Measurements from ENCODE around the gene DMKN.
"Not testable (repeated sequence)": the region's sequence is repeated elsewhere in the genome, so short reads cannot be mapped to it uniquely, and the experiment has no call there.

Gene DMKN

DNA sequence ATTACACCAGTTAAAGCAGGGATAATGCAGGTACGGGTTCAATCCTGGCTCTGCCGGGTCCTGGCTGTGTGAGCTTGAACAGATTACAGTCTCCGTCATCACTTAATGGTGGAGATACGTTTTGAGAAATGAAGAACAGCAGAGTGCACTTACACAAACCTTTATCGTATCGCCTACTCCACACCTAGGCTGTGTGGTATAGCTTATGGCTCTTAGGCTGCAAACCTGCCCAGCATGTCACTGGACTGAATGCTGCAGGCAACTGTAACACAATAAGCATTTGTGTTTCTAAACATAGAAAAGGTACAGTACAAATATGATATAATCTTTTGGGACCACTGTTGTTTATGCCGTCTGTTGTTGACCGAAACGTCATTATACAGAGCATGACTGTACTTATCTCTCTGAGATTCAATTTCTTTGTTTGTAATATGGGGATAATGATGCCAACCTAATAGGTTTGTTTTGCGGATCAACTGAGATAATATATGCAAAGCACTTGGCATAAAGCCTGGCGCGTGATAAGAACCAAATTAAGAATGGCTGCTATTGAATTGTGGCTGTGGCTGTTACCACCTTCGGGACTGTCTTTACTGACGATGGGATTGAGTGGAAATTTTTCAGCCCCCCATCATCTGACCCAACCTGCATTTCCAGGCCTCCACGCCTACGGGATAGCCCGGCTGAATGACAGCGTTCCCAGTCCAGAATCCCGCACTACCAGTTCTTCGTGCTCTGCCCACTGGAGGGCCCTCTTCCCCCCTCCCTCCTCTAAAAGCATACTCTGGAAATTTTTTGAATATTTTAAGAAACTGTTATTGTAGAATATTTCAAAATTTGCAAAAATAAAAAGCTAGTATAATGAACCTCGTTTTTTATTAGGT is 34.4 kb downstream of the DMKN start:
- TF ChIP-seq SUZ12 (IDR thresholded peaks at IDR 0.05; ENCODE audit: extremely low read depth, insufficient read depth, insufficient read length), result no peak
- no peak for TF ChIP-seq YY1 (IDR thresholded peaks at IDR 0.05; ENCODE audit: insufficient read depth, insufficient read length)
- no peak for TF ChIP-seq ZNF274 (IDR thresholded peaks at IDR 0.05; ENCODE audit: low read depth, low read length)
- Histone ChIP-seq H3K4me3 (ENCODE audit: insufficient read length, low read depth) (no peak overlapping the region), H3K36me3 (ENCODE audit: insufficient read depth, insufficient read length, low read length) (no peaks in the 10 kb centered on the region), H3K9ac (ENCODE audit: insufficient read length, low read depth) (no peak overlapping the region), H3K27me3 (ENCODE audit: insufficient read depth, insufficient read length) (no peaks in the 10 kb centered on the region), H3K9me3 (ENCODE audit: insufficient read depth, low read length) (no peaks in the 10 kb centered on the region), H3K4me1 (ENCODE audit: insufficient read depth, insufficient read length) (peaks cover 2% of the 10 kb centered on the region)
- DNase-seq (ENCODE audit: low read depth, low spot score), result no peak

DNA sequence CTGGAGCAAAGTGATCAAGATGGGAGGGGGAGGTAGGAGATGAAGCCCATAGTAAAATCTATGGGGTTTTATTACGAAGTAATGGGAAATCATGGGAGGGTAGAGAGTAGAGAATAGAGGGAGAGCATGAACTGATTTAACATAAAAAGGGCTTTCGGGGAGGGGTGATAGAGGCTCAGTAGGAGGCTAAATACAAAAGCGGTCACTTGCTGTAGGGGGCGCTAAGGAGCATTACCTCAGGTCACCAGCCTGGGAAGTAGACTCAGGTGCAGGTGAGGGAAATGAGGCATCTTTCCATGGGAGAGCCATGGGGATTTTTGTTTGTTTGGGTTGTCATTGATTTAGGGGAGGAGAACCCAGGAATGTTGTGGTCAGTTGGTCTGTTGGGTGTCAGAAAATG is 37.3 kb downstream of the DMKN start:
- Histone ChIP-seq H3K36me3 (ENCODE audit: insufficient read depth, insufficient read length, low read length) (no peaks in the 10 kb centered on the region), H3K9ac (ENCODE audit: insufficient read length, low read depth) (no peak overlapping the region), H3K4me3 (ENCODE audit: insufficient read length, low read depth) (no peak overlapping the region), H3K27me3 (ENCODE audit: insufficient read depth, insufficient read length) (no peaks in the 10 kb centered on the region), H3K4me1 (ENCODE audit: insufficient read depth, insufficient read length) (peaks cover 2% of the 10 kb centered on the region), H3K9me3 (ENCODE audit: insufficient read depth, low read length) (no peaks in the 10 kb centered on the region)
- TF ChIP-seq SUZ12 (IDR thresholded peaks at IDR 0.05; ENCODE audit: extremely low read depth, insufficient read depth, insufficient read length), result no peak
- TF ChIP-seq ZNF274 (IDR thresholded peaks at IDR 0.05; ENCODE audit: low read depth, low read length), result no peak
- TF ChIP-seq YY1 (IDR thresholded peaks at IDR 0.05; ENCODE audit: insufficient read depth, insufficient read length), result no peak
- DNase-seq (ENCODE audit: low read depth, low spot score), result no peak

DNA sequence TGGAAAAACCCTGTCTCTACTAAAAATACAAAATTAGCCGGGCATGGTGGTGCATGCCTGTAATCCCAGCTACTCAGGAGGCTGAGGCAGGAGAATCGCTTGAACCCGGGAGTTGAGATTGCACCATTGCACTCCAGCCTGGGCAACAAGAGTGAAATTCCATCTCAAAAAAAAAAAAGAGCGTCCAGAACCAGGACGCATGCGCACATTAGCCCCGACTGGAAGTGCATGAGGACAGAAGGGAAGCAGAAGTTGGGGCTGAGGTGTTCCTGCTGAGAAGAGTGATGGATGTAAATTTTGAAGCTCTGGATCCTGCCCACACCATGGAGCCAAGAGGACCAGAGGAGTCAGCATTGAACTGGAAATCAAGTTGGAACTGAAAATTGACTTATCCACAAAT is 38.9 kb downstream of the DMKN start:
- H3K4me1 ChIP-seq (ENCODE audit: insufficient read depth, insufficient read length); DNase-seq (ENCODE audit: low read depth, low spot score); H3K9ac ChIP-seq (ENCODE audit: insufficient read length, low read depth); H3K4me3 ChIP-seq (ENCODE audit: insufficient read length, low read depth); H3K27me3 ChIP-seq (ENCODE audit: insufficient read depth, insufficient read length); H3K36me3 ChIP-seq (ENCODE audit: insufficient read depth, insufficient read length, low read length); H3K9me3 ChIP-seq (ENCODE audit: insufficient read depth, low read length): not testable (repeated sequence)

DNA sequence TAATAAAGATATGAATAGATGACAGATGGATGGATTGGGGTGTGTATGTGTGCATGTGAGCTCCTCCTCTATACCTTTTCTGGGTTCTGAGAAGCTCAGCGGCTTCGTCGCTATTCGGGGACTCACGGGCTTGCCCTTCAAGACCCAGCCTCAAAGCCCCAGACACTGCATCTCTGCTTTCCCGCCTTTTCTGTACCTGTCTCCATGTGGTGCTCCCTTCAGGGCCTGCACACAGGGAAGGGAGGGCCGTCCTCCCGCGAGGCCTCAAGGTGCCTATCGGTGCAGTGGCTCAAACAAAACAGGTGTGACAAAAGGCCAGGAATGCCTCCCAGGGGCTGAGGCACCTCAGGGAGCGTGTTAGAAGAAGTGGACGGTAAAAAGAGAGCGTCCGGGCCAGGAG is 39.3 kb downstream of the DMKN start:
- DNase-seq (ENCODE audit: low read depth, low spot score), result no peak
- Histone ChIP-seq H3K4me1 (ENCODE audit: insufficient read depth, insufficient read length) (peaks cover 2% of the 10 kb centered on the region), H3K9ac (ENCODE audit: insufficient read length, low read depth) (no peak overlapping the region), H3K4me3 (ENCODE audit: insufficient read length, low read depth) (no peak overlapping the region), H3K9me3 (ENCODE audit: insufficient read depth, low read length) (no peaks in the 10 kb centered on the region), H3K36me3 (ENCODE audit: insufficient read depth, insufficient read length, low read length) (no peaks in the 10 kb centered on the region), H3K27me3 (ENCODE audit: insufficient read depth, insufficient read length) (no peaks in the 10 kb centered on the region)
- TF ChIP-seq YY1 (IDR thresholded peaks at IDR 0.05; ENCODE audit: insufficient read depth, insufficient read length) (no peak), SUZ12 (IDR thresholded peaks at IDR 0.05; ENCODE audit: extremely low read depth, insufficient read depth, insufficient read length) (no peak), ZNF274 (IDR thresholded peaks at IDR 0.05; ENCODE audit: low read depth, low read length) (no peak)

DNA sequence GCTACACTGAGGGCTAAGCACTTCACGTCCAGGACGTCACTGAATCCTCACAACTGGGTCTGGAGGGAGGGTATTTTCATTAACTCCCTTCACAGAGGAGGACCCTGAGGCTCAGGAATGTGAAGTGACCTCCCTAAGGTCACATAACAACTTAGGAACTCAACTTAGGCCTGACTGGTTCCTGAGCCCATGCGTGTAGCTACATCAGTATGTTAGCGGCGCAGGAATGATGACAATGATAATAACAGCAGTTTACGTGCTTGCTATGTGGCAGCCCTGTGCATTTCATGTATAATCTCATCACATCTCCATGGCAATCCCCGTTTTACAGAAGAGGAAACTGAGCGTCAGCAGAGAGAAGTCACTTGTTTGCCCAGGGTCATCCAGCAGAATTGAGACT is 41.5 kb downstream of the DMKN start:
- Histone ChIP-seq H3K27me3 (ENCODE audit: insufficient read depth, insufficient read length) (no peaks in the 10 kb centered on the region), H3K9ac (ENCODE audit: insufficient read length, low read depth) (no peak overlapping the region), H3K4me3 (ENCODE audit: insufficient read length, low read depth) (no peak overlapping the region), H3K9me3 (ENCODE audit: insufficient read depth, low read length) (no peaks in the 10 kb centered on the region), H3K4me1 (ENCODE audit: insufficient read depth, insufficient read length) (peaks cover 2% of the 10 kb centered on the region), H3K36me3 (ENCODE audit: insufficient read depth, insufficient read length, low read length) (no peaks in the 10 kb centered on the region)
- no peak for TF ChIP-seq SUZ12 (IDR thresholded peaks at IDR 0.05; ENCODE audit: extremely low read depth, insufficient read depth, insufficient read length)
- no peak for TF ChIP-seq ZNF274 (IDR thresholded peaks at IDR 0.05; ENCODE audit: low read depth, low read length)
- no peak for DNase-seq (ENCODE audit: low read depth, low spot score)

DNA sequence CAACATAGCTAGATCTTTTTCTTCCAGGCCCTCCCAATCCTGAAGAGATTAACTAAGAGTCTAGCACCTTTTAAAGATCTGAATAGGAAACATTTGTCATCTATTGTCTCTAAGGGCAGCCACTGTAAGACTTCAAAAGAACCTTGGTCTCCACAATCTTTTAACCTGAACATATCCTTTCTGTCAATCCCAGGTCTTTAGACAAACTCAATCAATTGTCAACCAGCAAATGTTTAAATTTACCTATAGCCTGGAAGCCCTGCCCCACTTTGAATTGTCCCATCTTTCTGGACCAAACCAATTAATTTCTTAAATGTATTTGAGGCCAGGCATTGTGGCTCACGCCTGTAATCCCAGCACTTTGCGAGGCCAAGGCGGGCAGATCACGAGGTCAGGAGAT is 42.4 kb downstream of the DMKN start:
- not testable (repeated sequence) for H3K9ac ChIP-seq (ENCODE audit: insufficient read length, low read depth); H3K27me3 ChIP-seq (ENCODE audit: insufficient read depth, insufficient read length); H3K36me3 ChIP-seq (ENCODE audit: insufficient read depth, insufficient read length, low read length); H3K9me3 ChIP-seq (ENCODE audit: insufficient read depth, low read length); H3K4me3 ChIP-seq (ENCODE audit: insufficient read length, low read depth); H3K4me1 ChIP-seq (ENCODE audit: insufficient read depth, insufficient read length); DNase-seq (ENCODE audit: low read depth, low spot score)

DNA sequence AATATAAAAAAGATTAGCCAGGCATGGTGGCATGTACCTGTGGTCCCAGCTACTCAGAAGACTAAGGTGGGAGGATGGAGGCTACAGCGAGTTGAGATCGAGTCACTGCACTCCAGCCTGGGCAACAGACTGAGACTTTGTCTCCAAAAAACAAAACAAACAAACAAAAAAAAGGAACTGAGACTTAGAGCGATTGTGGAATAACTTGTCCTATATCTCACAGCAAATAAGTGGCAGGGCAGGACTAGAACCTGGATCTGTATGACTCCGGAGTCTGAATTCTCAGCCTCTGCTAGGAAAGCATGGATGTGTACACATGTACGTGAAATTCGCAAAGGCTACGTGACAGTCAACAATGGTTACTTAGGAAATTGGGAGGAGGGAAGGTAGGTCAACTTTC is 43.3 kb downstream of the DMKN start:
- DNase-seq (ENCODE audit: low read depth, low spot score), result no peak
- H3K36me3 ChIP-seq (ENCODE audit: insufficient read depth, insufficient read length, low read length), result no peaks in the 10 kb centered on the region
- H3K27me3 ChIP-seq (ENCODE audit: insufficient read depth, insufficient read length), result no peaks in the 10 kb centered on the region
- TF ChIP-seq SUZ12 (IDR thresholded peaks at IDR 0.05; ENCODE audit: extremely low read depth, insufficient read depth, insufficient read length) (no peak), ZNF274 (IDR thresholded peaks at IDR 0.05; ENCODE audit: low read depth, low read length) (no peak), YY1 (IDR thresholded peaks at IDR 0.05; ENCODE audit: insufficient read depth, insufficient read length) (no peak)
- no peak overlapping the region for H3K9ac ChIP-seq (ENCODE audit: insufficient read length, low read depth)
- no peaks in the 10 kb centered on the region for H3K9me3 ChIP-seq (ENCODE audit: insufficient read depth, low read length)
- no peak overlapping the region for H3K4me3 ChIP-seq (ENCODE audit: insufficient read length, low read depth)
- H3K4me1 ChIP-seq (ENCODE audit: insufficient read depth, insufficient read length), result no peaks in the 10 kb centered on the region

DNA sequence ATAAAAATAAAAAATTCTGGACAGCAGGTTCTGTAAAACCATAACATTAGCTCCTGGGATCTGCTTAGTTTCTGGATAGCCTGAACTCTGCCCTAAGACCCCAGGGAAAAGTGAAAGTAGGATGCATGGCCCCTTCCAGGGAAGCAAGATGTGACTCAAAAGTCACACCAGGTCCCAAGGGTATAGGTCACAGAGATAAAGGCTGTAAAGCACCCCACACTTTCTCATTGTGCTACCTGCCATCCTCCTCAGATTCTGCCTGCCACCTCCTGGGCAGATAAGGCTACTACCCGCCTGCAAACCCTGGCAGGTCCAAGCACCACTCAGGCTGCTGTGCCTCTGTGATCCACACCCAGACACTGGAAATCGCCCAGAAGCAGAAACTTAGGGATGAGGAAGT is 44.8 kb downstream of the DMKN start:
- no peaks in the 10 kb centered on the region for H3K36me3 ChIP-seq (ENCODE audit: insufficient read depth, insufficient read length, low read length)
- no peak overlapping the region for H3K4me3 ChIP-seq (ENCODE audit: insufficient read length, low read depth)
- no peaks in the 10 kb centered on the region for H3K4me1 ChIP-seq (ENCODE audit: insufficient read depth, insufficient read length)
- TF ChIP-seq SUZ12 (IDR thresholded peaks at IDR 0.05; ENCODE audit: extremely low read depth, insufficient read depth, insufficient read length) (no peak), ZNF274 (IDR thresholded peaks at IDR 0.05; ENCODE audit: low read depth, low read length) (no peak), YY1 (IDR thresholded peaks at IDR 0.05; ENCODE audit: insufficient read depth, insufficient read length) (no peak)
- DNase-seq (ENCODE audit: low read depth, low spot score), result peak; percentile 8
- H3K27me3 ChIP-seq (ENCODE audit: insufficient read depth, insufficient read length), result no peaks in the 10 kb centered on the region
- H3K9me3 ChIP-seq (ENCODE audit: insufficient read depth, low read length), result no peaks in the 10 kb centered on the region
- no peak overlapping the region for H3K9ac ChIP-seq (ENCODE audit: insufficient read length, low read depth)
